HTERT RPE-1 (cell line): ENCODE results near the gene LAG3.
"Not testable (repeated sequence)": the region's sequence is repeated elsewhere in the genome, so short reads cannot be mapped to it uniquely, and the experiment has no call there.

Source experiments
- in situ Hi-C: fragments of 300-500 bp; cut with MboI; formaldehyde crosslinking; loops from 4 replicates; pipeline ENCODE4 v1.14.3; 2020; ENCODE audit warnings: low sequenced_read_pairs

The LAG3 gene

DNA sequence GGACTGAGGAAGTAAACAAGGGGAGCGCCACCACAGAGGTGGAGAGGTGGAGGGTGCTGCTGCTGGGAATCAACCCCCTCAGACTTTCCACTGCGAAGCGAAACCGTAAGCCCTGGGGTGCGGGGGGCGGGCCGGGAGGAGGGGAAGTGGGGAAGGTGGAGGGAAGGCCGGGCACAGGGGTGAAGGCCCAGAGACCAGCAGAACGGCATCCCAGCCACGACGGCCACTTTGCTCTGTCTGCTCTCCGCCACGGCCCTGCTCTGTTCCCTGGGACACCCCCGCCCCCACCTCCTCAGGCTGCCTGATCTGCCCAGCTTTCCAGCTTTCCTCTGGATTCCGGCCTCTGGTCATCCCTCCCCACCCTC lies at the start of gene LAG3:
LAG3 (plus strand) TSS at position 190 of the 365 bp plus-strand sequence. CDS start 333 bp downstream, outside the sequence.
- in situ Hi-C loops = no loop called here

DNA sequence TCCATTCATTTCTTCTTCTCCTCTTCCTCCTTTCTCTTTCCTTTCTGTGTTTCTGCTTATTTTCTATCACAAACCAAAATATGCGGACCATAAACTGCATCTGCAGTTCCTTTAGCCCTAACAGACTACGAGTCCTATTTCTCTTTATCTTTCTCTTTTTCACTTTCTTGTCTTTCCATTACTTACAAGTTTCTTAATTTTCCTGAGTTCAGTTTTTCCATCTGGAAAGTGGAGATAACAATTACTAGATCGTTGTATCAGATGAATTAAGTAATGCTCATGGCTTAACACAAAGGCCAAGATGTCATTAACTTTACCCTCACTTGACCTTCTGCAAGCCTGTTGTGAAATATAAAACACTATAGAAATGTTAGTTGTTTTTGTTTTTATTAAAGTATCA lies 49.5 kb upstream of the LAG3 start:
- in situ Hi-C loops = no loop called here

DNA sequence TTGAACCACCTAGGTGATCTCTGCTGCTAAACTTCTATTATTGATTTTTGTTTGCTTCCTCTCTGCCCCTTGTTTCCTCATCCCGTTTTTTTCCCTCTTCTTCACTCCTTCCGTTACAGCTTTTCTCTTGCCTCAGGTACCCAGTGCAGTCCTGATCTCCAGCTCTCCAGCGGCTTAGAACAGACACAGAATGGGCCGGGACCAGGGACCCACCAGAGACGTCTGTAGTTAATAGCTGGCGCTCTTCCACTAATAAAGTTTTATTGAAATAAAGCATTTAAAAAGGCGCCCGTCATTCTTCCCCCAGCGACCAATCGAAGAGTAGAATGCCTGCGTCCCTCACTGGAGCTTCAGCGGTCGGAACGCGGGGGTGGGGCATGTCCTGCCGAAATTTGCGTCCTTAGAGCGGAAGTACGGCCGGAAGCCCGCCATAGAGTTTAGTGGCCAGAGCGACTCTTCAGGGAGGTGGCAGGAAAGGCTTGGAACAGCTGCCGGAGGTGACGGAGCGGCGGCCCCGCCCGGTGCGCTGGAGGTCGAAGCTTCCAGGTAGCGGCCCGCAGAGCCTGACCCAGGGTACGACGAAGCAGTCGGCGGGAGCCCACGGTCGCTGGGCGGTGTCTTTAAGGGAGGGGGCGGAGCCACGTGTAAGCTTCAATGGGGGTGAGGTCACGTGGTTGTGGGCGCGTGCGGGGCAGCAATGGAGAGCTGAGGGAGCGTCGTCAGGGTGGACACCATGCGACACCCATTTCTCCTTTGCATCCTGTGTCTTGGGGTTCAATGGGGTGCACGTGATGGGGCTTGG lies 48.5 kb upstream of the LAG3 start, which contains the start of gene COPS7A:
COPS7A (plus strand) TSS at position 440 of the 802 bp plus-strand sequence. CDS start 611 bp downstream, outside the sequence.
- in situ Hi-C loops = no loop called here

DNA sequence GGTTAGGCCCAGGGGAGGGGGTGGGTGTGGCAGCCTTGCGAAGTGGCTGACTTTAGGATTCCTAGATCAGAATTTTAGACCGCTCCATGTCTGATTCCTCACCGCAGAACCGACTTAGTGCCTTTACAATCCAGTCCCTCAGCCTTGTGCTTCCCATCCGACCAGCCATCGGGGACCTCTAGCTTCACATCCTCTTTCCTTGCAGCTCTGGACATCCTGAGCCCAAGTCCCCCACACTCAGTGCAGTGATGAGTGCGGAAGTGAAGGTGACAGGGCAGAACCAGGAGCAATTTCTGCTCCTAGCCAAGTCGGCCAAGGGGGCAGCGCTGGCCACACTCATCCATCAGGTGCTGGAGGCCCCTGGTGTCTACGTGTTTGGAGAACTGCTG lies 47.9 kb upstream of the LAG3 start:
- in situ Hi-C loops = no loop called here

DNA sequence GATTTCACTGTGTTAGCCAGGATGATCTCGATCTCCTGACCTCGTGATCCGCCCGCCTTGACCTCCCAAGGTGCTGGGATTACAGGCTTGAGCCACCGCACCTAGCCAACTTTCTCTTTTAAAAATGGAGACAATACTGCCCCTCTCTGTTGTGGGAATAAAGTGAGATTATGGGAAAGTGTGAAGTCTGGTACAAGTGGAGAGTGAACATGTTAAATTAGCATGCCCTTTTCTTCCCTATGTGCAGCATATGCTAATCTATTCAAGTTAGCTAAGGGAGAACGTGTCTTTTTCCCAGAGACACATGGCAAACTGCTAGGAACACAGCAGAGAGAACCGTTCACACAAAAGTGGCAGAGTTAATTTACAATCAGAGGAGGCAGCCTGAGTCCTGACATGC lies 47.0 kb upstream of the LAG3 start:
- in situ Hi-C loops = no loop called here

DNA sequence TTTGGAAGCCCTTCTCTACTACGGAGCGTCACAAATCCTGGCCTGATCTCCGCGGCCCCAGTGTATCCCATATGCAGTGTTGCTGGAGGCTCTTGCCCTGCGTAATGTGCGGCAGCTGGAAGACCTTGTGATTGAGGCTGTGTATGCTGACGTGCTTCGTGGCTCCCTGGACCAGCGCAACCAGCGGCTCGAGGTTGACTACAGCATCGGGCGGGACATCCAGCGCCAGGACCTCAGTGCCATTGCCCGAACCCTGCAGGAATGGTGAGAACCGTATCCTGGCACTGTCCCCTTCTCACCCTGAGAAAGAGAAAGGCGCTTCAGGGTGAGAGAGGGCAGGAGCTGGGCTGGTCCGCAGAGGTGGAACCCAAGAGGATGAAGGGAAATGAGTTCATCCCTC lies 43.1 kb upstream of the LAG3 start:
- in situ Hi-C loops = no loop called here

DNA sequence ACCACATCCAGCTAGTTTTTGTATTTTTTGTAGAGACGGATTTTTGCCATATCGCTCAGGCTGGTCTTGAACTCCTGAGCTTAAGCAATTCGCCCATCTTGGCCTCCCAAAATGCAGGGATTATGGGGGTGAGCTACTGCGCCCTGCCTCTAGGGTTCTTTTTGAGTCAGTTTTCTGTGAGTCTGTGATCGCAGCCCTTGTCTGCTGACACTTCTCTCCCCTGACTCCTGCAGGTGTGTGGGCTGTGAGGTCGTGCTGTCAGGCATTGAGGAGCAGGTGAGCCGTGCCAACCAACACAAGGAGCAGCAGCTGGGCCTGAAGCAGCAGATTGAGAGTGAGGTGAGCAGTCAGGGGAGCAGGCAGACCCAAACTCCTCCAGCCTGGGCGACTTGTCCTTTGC lies 42.2 kb upstream of the LAG3 start:
- in situ Hi-C loops = no loop called here

DNA sequence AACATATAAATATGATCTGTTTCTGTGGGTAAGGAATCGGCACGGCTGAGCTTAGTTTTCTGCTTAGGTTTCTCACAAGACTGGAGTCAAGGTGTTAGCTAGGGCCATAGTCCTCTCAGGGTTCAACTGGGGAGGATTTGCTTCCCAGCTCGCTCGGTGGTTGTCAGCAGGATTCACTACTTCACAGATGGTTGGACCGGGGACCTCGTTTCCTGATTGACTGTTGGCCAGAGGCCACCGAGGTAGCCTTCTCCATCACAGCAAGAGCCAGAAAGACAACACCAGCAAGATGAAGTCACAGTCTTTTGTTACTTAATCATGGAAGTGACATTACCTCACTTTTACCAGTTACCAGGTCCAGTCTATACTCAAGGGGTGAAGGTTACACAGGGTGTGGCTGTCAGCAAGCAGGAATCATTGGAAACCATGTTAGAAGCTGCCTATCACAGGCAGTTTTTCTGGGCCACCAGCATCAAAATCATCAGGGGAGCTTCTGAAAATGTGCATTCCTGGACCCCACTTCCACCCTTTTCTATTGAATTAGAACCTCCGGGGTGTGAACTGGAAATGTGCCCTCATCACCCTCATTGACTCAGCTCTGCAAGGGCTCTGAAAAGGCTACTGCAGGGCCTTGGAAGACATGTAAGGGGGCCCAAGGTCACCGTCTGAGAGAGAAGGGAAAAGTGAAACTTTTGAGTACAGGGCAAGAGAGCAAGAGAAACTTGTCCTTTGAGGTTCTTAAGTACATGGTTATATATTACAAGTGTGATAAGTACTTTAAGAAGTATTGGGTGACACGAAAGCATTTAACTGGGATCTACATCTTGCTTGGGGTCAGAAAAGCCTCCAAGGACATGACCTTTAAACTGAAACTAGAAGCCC lies 37.6 kb upstream of the LAG3 start:
- in situ Hi-C loops = no loop called here

DNA sequence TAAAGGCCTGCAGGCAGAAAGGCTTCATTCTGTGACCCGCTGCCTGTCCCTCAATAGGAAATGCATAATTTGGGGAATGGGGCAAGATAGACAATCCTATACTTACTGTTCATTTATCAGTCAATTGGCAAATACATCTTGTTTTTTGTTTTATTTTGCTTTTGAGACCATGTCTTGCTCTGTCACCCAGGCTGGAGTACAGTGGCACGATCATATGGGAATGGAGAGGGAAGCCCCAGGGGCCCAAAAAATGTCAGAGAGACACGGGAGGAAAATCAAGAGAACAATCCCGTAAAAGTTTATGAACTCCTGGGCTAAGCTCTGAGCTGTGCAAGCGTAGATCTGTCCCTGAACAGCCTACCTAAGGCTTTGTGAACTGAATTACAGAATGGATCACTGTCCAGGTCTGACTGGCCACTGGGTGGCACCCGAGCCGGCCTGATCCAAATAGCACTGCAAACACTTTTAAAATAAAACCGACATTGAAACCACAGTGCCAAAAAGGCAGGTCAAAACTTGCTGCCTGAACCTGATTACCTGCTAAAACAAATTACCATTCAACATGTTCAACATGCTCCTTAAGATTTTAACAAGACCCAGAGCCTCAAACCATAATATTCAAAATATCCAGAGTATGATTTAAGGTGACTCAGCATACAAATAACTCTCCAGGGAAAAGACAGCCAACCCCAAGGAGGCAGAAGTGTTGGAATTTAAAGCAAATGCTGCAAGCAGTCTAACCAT lies 36.7 kb upstream of the LAG3 start:
- in situ Hi-C loops = no loop called here

DNA sequence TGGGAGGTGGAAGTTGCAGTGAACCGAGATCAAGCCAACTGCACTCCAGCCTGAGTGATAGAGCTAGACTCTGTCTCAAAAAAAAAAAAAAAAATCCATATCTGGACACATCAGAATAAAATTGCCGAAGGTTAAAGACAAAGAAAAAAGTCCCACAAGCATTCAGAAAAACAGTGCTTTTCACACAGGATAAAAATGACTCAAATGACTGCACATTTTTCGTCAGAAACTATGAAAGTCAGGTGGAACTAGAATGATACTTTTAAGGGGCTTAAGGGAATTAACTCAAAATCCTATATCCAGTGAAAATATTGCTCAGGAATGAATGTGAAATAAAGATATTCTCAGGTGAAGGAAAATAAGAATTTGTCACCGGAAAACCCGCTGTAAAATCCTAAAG lies 35.6 kb upstream of the LAG3 start:
- in situ Hi-C loops = no loop called here

DNA sequence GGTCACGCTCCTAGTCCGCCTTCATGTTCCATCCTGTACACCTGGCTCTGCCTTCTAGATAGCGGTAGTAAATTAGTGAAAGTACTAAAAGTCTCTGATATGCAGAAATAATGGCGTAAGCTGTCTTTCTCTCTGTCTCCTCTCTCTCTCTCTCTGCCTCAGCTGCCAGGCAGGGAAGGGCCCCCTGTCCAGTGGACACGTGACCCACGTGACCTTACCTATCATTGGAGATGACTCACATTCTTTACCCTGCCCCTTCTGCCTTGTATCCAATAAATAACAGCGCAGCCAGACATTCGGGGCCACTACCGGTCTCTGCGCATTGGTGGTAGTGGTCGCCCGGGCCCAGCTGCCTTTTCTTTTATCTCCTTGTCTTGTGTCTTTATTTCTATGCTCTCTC lies 30.2 kb upstream of the LAG3 start:
- in situ Hi-C loops = not testable (repeated sequence)

DNA sequence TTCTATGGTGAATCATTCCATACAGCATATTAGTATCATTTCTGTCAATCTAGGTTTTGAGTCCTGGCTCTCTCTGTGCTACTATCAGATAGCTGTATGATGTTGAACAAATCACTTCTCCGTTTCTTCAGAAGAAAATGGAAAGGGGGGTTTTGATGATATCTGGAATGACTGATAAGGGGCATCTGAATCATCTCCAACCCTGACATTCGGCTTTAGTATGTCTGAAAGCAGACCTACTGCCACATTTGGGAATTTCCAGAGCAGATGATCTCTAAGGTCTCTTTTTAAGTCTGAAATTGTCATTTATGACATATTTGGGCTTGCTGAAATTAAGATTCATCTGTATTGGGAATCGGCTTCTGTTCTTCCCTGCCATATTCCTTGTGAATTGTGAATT lies 29.5 kb upstream of the LAG3 start:
- in situ Hi-C loops = no loop called here

DNA sequence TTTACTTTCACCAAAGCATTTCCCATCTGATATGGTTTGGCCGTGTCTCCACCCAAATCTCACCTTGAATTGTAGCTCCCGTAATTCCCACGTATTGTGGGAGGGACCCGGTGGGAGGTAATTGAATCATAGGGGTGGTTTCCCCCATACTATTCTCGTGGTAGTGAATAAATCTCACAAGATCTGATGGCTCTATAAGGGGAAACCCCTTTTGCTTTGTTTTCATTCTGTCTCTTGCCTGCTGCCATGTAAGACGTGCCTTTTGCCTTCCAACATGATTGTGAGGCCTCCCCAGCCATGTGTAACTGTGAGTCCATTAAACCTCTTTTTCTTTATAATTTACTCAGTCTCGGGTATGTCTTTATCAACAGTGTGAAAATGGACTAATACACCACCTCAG lies 29.0 kb upstream of the LAG3 start:
- in situ Hi-C loops = not testable (repeated sequence)

DNA sequence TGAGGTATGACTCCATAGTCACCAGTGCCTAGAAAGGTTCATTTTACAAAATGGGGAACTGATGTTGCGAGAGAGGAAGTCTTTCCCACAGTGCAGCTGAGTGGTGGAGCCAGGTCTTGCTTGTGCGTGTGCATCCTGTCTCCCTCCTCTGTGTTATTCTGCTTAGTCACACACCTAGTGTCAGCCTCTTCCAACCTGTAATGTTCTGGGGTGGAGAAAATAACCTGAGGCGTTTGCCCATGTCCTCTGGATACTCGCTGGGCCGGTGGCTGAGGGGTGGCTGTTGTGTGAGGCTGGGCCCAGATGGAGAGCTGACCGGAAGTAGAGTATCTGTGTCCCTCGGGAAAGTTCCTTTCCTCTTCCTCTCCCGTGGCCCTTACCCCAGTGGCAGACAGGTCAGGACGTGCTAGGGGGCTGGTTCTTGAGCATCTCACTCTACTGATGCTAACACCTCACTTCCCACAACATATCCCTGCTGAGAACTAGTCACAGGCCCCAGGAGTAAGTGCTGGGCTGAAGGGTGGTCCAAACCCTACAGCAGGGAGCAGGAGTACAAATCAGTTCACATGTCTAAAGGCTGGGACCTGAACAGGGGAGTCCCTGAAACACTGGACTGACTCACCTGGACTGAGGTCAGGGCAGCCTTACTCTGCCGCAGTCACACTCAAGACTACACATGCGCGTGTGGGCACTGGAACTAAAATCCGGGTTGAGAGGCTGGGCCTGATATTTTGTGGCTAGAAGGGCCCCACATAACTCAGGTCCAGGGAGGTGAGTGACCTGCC lies 26.4 kb upstream of the LAG3 start:
- in situ Hi-C loops = no loop called here

DNA sequence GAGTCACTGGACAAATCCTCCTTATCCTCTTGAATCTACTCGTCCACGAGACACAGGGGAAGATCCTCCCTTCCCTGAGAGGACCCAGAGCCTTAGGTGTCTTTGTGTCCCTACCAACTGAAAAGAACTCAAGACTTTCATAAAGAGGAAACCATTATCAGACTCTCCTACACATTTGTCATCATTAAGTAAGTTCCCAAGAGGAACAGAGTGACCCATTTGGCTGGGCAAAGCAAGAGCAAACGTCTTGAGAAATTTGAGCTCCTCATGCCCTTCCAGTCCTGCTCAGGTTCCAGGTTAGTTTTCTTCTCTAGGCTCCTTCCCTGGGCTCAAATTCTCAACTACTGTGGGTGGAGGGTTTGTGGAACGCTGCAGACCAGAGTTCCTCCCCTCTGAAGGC lies 25.1 kb upstream of the LAG3 start:
- in situ Hi-C loops = no loop called here

DNA sequence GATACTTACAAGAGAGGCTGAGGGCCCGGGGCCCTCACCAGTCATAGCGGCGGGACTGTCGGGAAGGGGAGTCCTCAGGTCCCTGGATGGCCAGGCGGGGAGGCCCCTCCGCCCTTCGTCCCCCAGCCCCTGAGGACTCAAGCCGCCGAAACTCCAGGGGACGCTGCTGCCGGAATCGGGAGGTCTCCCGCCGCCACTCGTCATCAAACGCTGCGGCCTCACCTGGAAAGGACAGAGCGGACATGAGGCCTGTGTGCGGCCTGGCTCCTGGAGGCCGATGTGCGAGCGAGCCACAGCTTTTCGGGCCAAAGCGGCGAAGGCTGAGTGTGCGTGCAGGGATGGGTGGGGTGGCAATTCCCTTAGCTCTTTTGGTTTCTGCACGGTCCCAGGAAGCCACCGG lies 23.6 kb upstream of the LAG3 start:
- in situ Hi-C loops = no loop called here

DNA sequence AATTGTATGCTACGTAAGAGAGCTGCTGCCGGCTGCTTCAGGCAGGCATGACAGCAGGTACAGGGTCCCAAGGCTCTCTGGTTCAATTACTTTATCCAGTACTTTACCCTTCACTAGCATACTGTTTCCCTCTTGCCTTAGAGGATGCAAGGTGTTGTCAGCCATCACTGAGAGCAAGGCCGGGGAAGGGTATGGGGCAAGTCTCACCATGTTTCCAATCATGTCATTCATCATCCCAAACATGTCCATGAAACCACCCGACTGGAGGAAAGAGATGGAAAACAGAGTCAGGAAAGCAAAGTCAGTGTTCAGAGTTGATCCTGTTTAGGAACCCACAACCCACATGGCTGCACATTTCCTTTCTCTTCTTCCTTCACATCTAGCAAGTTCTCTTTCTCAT lies 21.8 kb upstream of the LAG3 start:
- in situ Hi-C loops = no loop called here

DNA sequence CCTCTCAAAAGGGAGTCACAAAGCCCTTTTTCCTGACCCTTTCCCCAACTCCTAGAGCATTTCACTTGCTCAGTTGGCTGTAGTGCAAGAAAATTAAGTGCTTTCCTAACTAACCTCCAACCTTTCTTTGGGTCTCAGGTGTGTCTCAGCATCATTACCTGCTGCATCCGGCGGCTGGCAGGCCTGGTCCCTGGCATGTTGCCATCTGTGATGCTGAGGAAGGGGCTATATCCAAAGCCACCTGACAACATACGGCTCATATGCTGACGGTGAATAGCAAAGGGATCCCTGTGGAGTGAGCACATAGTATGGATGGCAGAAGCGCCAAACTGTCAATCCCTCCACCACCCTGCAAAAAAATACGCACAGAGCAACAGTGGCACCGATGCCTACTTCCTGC lies 20.6 kb upstream of the LAG3 start:
- in situ Hi-C loops = no loop called here

DNA sequence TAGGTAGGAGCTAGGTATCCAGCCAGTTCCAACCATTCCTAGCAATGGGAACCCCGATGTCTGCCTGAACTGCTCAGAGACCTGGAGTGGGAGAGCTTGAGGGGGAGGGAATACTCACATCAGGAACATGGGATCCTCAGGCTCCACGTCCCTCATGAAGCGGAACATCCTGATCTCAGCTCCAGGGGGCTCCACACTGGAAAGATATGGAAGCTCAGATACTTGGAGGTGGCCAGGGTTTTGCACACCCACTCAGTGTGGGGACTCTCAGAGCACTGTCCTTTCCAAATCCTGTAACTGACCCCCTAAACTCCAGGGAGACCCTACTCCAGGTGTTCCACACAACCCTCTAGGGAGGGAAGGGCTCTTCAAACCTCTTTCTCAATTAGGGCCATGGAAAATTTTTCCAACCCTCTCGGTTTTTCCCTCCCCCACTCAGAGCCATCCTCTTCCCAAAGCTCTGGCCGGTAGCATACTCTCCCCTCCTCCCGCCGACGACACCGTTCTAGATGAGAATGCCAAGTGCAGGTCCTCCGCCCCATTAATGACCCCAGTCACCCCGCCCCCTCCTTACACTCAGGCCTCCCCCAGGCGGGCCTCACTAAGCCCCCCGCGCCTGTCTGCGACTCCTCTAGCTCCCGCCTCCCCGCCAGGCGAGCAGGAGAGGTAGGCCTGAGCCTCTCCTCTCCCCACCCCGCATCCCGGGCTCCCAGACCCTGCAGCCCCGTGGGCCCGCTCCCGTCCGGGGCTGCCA lies 20.0 kb upstream of the LAG3 start:
- in situ Hi-C loops = no loop called here
